Loucy (cell line): Measurements from ENCODE around the gene RXRA.

Experiments
- H2AFZ ChIP-seq: fragments of 200-600 bp; sonication (generic); 2 replicates; pipeline ENCODE4 v1.6.0; 2016; ENCODE audit warnings: antibody characterized with exemption, mild to moderate bottlenecking, low read length, moderate library complexity
- H3F3A ChIP-seq: fragments of 200-600 bp; 2 replicates; pipeline ENCODE4 v1.6.0; 2016; ENCODE audit warnings: antibody characterized with exemption, low read depth, mild to moderate bottlenecking
- H3K27me3 ChIP-seq: fragments of 200-600 bp; sonication (generic); 2 replicates; pipeline ENCODE4 v1.6.1; 2014; ENCODE audit warnings: low read length, mild to moderate bottlenecking; ENCODE audit not compliant: insufficient read depth, poor library complexity, severe bottlenecking
- H3K36me3 ChIP-seq: fragments of 200-600 bp; sonication (generic); 2 replicates; pipeline ENCODE4 v1.6.1; 2016; ENCODE audit warnings: low read length; ENCODE audit not compliant: insufficient read depth
- H3K4me1 ChIP-seq: fragments of 200-600 bp; sonication (generic); 2 replicates; pipeline ENCODE4 v1.5.1; 2014; ENCODE audit warnings: low read length, mild to moderate bottlenecking; ENCODE audit not compliant: insufficient read depth, poor library complexity, severe bottlenecking
- H3K4me2 ChIP-seq: fragments of 200-600 bp; sonication (generic); 2 replicates; pipeline ENCODE4 v1.6.0; 2014; ENCODE audit warnings: antibody characterized with exemption, low read length, low read depth, mild to moderate bottlenecking; ENCODE audit not compliant: poor library complexity, severe bottlenecking
- H3K4me3 ChIP-seq: fragments of 200-600 bp; sonication (generic); 2 replicates; pipeline ENCODE4 v1.5.1; 2014; ENCODE audit warnings: low read length, mild to moderate bottlenecking, mixed read lengths; ENCODE audit not compliant: poor library complexity, severe bottlenecking
- H3K79me2 ChIP-seq: fragments of 200-600 bp; sonication (generic); 2 replicates; pipeline ENCODE4 v1.6.1; 2014; ENCODE audit warnings: low read length; ENCODE audit not compliant: insufficient read depth
- H3K9ac ChIP-seq: fragments of 200-600 bp; sonication (generic); 2 replicates; pipeline ENCODE4 v1.6.0; 2014; ENCODE audit warnings: mild to moderate bottlenecking, low read depth, low read length, moderate library complexity; ENCODE audit not compliant: poor library complexity, severe bottlenecking
- H3K9me2 ChIP-seq: fragments of 200-600 bp; sonication (generic); replicated peaks from 2 replicates; pipeline ENCODE4 v1.6.1; 2016; ENCODE audit warnings: low read depth, low read length, mixed read lengths
- H3K9me3 ChIP-seq: fragments of 200-600 bp; sonication (generic); 2 replicates; pipeline ENCODE4 v1.6.1; 2014; ENCODE audit warnings: mild to moderate bottlenecking, antibody characterized with exemption, low read length, low read depth; ENCODE audit not compliant: insufficient read depth
- H4K20me1 ChIP-seq: fragments of 200-600 bp; sonication (generic); 2 replicates; pipeline ENCODE4 v1.6.0; 2014; ENCODE audit warnings: antibody characterized with exemption, low read length, mild to moderate bottlenecking; ENCODE audit not compliant: insufficient read depth, poor library complexity, severe bottlenecking
- EZH2phosphoT487 ChIP-seq: fragments of 200-600 bp; IDR thresholded peaks from 2 replicates; pipeline ENCODE4 v1.6.1; 2018; ENCODE audit warnings: antibody characterized with exemption, mild to moderate bottlenecking, moderate library complexity, borderline replicate concordance
- TF ChIP-seq, protein P1 (sequence below): fragments of 200-600 bp; sonication (generic); conservative IDR thresholded peaks from 2 replicates; pipeline ENCODE4 v1.5.1; 2014; ENCODE audit warnings: mild to moderate bottlenecking, antibody characterized with exemption, low read length

Gene RXRA

DNA sequence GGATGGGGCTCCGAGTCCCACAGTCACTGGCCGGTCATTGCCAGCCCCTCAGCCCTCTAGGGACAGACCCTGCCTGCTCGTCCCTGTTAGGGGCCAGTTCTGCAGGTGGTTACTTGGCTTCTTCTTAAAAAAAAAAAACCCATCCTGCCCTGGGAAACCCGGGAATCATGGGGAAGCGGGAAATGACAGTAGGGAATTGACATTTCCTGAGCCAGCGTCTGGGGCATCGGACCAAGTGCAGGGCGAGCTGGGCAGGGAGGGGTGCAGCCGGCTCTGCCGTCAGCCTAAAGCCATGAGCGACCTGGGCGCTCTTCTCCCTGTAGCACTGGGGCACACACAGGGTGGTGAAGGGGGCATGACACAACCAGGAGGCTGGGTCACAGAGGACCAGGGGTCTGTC lies 66.6 kb downstream of the RXRA start:
- H3K27me3 ChIP-seq: no peaks in the 10 kb centered on the region
- H3K9me2 ChIP-seq: no peaks in the 10 kb centered on the region
- no peak overlapping the region for H3K4me3 ChIP-seq
- H3F3A ChIP-seq: peaks cover 4% of the 10 kb centered on the region; the same call in 1 of the 2 replicates
- H3K4me1 ChIP-seq: peaks cover 91% of the 10 kb centered on the region
- H4K20me1 ChIP-seq: peaks cover 19% of the 10 kb centered on the region
- no peak overlapping the region for H2AFZ ChIP-seq
- H3K79me2 ChIP-seq: peaks cover 94% of the 10 kb centered on the region
- peak overlapping the region; percentile 97 for H3K4me2 ChIP-seq
- H3K9me3 ChIP-seq: no peaks in the 10 kb centered on the region
- H3K36me3 ChIP-seq: no peaks in the 10 kb centered on the region
- TF ChIP-seq, protein P1, sequence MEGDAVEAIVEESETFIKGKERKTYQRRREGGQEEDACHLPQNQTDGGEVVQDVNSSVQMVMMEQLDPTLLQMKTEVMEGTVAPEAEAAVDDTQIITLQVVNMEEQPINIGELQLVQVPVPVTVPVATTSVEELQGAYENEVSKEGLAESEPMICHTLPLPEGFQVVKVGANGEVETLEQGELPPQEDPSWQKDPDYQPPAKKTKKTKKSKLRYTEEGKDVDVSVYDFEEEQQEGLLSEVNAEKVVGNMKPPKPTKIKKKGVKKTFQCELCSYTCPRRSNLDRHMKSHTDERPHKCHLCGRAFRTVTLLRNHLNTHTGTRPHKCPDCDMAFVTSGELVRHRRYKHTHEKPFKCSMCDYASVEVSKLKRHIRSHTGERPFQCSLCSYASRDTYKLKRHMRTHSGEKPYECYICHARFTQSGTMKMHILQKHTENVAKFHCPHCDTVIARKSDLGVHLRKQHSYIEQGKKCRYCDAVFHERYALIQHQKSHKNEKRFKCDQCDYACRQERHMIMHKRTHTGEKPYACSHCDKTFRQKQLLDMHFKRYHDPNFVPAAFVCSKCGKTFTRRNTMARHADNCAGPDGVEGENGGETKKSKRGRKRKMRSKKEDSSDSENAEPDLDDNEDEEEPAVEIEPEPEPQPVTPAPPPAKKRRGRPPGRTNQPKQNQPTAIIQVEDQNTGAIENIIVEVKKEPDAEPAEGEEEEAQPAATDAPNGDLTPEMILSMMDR: no peak
- TF ChIP-seq EZH2phosphoT487: no peak
- no peak overlapping the region for H3K9ac ChIP-seq

DNA sequence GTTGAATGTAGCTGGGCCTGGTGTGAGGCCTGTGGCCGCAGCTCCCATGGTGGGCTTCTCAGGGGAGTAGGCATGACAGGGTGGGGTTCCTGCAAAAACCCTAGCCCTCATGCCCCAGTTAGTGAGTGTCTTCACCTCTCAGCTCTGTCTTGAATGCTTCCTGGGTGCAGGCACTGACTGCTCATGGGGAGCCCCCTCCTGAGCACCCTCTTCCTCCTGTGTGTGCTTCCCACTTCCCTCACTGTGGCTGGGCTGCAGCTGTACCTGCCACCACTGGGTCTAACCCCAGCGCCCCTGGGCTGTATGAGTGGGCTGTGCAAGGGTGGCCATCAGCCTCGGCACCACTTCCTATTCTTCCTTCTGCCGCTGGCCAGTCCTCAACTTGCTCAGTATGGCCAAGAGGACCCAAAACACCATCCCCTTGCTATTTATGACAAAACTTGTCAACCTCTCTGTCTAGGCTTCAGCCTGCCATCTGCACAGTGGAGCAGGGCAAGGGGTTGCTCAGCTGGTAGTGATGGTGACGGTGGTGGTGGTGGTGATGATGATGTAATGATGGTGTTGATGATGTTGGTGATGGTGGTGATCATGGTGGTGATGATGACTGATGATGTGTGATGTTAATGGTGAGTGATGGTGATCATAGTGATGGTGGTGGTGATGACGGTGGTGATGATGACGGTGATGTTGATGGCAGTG lies 67.5 kb downstream of the RXRA start:
- no peak overlapping the region for H3K4me3 ChIP-seq
- peaks cover 4% of the 10 kb centered on the region; the same call in 1 of the 2 replicates for H3F3A ChIP-seq
- H3K9ac ChIP-seq: no peak overlapping the region
- H2AFZ ChIP-seq: no peak overlapping the region
- H4K20me1 ChIP-seq: peaks cover 18% of the 10 kb centered on the region
- peaks cover 94% of the 10 kb centered on the region for H3K79me2 ChIP-seq
- no peaks in the 10 kb centered on the region for H3K9me2 ChIP-seq
- H3K36me3 ChIP-seq: 0 out of 2 replicates have a peak, but pooled peaks cover under 1% of the 10 kb centered on the region
- H3K4me2 ChIP-seq: peak overlapping the region; percentile 97
- no peaks in the 10 kb centered on the region for H3K9me3 ChIP-seq
- H3K27me3 ChIP-seq: no peaks in the 10 kb centered on the region
- peaks cover 91% of the 10 kb centered on the region for H3K4me1 ChIP-seq
- TF ChIP-seq, protein P1: no peak
- TF ChIP-seq EZH2phosphoT487: no peak

DNA sequence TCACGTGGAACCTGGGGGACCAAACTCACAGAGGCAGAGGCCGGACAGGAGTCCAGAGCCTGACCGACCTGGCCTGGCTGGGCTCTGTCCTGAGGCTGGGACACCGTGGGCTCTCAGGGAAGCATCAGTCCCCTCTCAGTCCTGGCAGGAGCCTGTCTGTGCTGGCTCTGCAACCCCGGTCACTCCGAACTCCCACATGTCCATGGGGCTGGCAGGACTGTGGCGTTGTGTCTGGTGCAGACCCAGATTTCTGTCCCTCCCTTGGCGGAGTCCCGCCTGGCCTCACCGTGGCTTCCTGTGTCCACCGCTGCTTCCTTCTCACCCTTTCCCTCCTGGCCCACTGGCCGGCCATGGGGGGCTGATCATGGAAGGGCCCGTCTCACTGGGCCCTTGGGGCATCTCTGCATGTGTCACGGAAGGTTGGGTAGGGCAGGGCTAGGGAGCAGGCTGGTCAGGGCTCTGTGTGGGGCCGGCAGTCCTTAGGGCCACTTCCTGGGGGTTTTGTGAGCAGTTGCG lies 68.8 kb downstream of the RXRA start:
- H2AFZ ChIP-seq: no peak overlapping the region
- TF ChIP-seq, protein P1: no peak
- TF ChIP-seq EZH2phosphoT487: no peak
- peak overlapping the region; percentile 97 for H3K4me2 ChIP-seq
- peaks cover 9% of the 10 kb centered on the region for H3K36me3 ChIP-seq
- H3K9ac ChIP-seq: peak overlapping the region; percentile 64
- H3K79me2 ChIP-seq: peaks cover 94% of the 10 kb centered on the region
- peak overlapping the region; percentile 74 for H3K4me3 ChIP-seq
- H3K9me3 ChIP-seq: peaks cover 4% of the 10 kb centered on the region; the same call in 1 of the 2 replicates
- H3K4me1 ChIP-seq: peaks cover 91% of the 10 kb centered on the region
- no peaks in the 10 kb centered on the region for H3K9me2 ChIP-seq
- H3F3A ChIP-seq: peaks cover 4% of the 10 kb centered on the region; the same call in 1 of the 2 replicates
- H4K20me1 ChIP-seq: peaks cover 19% of the 10 kb centered on the region
- no peaks in the 10 kb centered on the region for H3K27me3 ChIP-seq
